K562 (cell line): ENCODE measurements around the gene NT5C3B. TPM values are rescaled to one million over a fixed set of nuclear protein-coding genes. Genes with fewer than 3 reads are reported as not detected.

Experiments used
- ATF7 ChIP-seq: fragments of 450-650 bp; IDR thresholded peaks from 2 replicates; pipeline ENCODE4 v1.7.1; 2014; ENCODE audit warnings: mild to moderate bottlenecking, moderate library complexity
- CSDE1 ChIP-seq, 2 experiments: fragments of 450-650 bp; IDR thresholded peaks; 2 replicates each; pipeline ENCODE4 v1.6.1; 2016; ENCODE audit warnings: mild to moderate bottlenecking in 1 of 2
- ERF ChIP-seq: fragments of 450-650 bp; formaldehyde crosslinking; IDR thresholded peaks from 2 replicates; pipeline ENCODE4 v1.4.0; 2020; ENCODE audit warnings: mild to moderate bottlenecking, mixed read lengths
- FOSL1 ChIP-seq: fragments of 200-800 bp; sonication (Bioruptor generic); conservative IDR thresholded peaks from 2 replicates; pipeline ENCODE4 v1.6.1; 2016; ENCODE audit warnings: missing genetic modification characterization, missing compliant biosample characterization
- HDAC2 ChIP-seq: fragments of 450-650 bp; IDR thresholded peaks from 2 replicates; pipeline ENCODE4 v1.6.1; 2016; ENCODE audit warnings: mild to moderate bottlenecking
- HDAC6 ChIP-seq: IDR thresholded peaks from 2 replicates; pipeline ENCODE4 v1.6.1; 2012; ENCODE audit warnings: low read depth, mild to moderate bottlenecking, control low read depth, inconsistent platforms, low read length, moderate library complexity
- HOXB6 ChIP-seq: fragments of 250-450 bp; sonication (Bioruptor Pico); IDR thresholded peaks from 2 replicates; pipeline ENCODE4 v1.5.1; 2022; ENCODE audit warnings: mild to moderate bottlenecking, borderline replicate concordance
- LEF1 ChIP-seq: fragments of 450-650 bp; IDR thresholded peaks from 2 replicates; pipeline ENCODE4 v1.6.1; 2016; ENCODE audit warnings: mild to moderate bottlenecking
- MTA3 ChIP-seq: fragments of 450-650 bp; formaldehyde crosslinking; IDR thresholded peaks from 2 replicates; pipeline ENCODE4 v1.6.1; 2017; ENCODE audit warnings: mild to moderate bottlenecking, borderline replicate concordance
- MXI1 ChIP-seq: IDR thresholded peaks from 2 replicates; pipeline ENCODE4 v1.6.1; 2011; ENCODE audit warnings: low read depth, mild to moderate bottlenecking, improper control_type of control experiment, low read length
- MYC ChIP-seq, 2 experiments: fragments of 250-450 bp in 1 of 2; sonication (Bioruptor Pico) in 1 of 2; IDR thresholded peaks; 2 replicates each; pipeline versions ENCODE4 v1.5.1 to v1.6.1; 2012 to 2021; ENCODE audit warnings: low read depth in 2 of 2, borderline replicate concordance in 1 of 2, improper control_type of control experiment in 1 of 2, low read length in 1 of 2, mild to moderate bottlenecking in 1 of 2, moderate library complexity in 1 of 2
- NBN ChIP-seq: fragments of 450-650 bp; IDR thresholded peaks from 2 replicates; pipeline ENCODE4 v1.6.1; 2016; ENCODE audit warnings: low read depth, mild to moderate bottlenecking
- NFIC ChIP-seq: fragments of 450-650 bp; IDR thresholded peaks from 2 replicates; pipeline ENCODE4 v1.6.1; 2017; ENCODE audit warnings: mild to moderate bottlenecking, inconsistent platforms
- NFXL1 ChIP-seq: fragments of 450-650 bp; formaldehyde crosslinking; IDR thresholded peaks from 2 replicates; pipeline ENCODE4 v1.4.0; 2021; ENCODE audit warnings: mild to moderate bottlenecking
- POLR2B ChIP-seq: fragments of 450-650 bp; IDR thresholded peaks from 2 replicates; pipeline ENCODE4 v1.6.1; 2018; ENCODE audit warnings: low read depth; ENCODE audit not compliant: partially characterized antibody
- POLR2G ChIP-seq: fragments of 200-400 bp; formaldehyde crosslinking; IDR thresholded peaks from 2 replicates; pipeline ENCODE4 v1.6.1; 2017; ENCODE audit warnings: low read depth, mild to moderate bottlenecking, antibody characterized with exemption, low read length, moderate library complexity
- RNF2 ChIP-seq: sonication (generic); IDR thresholded peaks from 2 replicates; pipeline ENCODE4 v1.6.1; 2016
- TAF1 ChIP-seq: IDR thresholded peaks from 2 replicates; pipeline ENCODE4 v1.6.1; 2011; ENCODE audit warnings: mild to moderate bottlenecking, low read length, moderate library complexity; ENCODE audit not compliant: insufficient read depth, control insufficient read depth, severe bottlenecking; ENCODE audit errors: extremely low read depth
- ZBTB7A ChIP-seq: IDR thresholded peaks from 2 replicates; pipeline ENCODE4 v1.6.1; 2011; ENCODE audit warnings: low read depth, mild to moderate bottlenecking, low read length, moderate library complexity, borderline replicate concordance; ENCODE audit not compliant: control insufficient read depth
- ZFP1 ChIP-seq: fragments of 450-650 bp; formaldehyde crosslinking; IDR thresholded peaks from 2 replicates; pipeline ENCODE4 v1.4.0; 2020; ENCODE audit warnings: mild to moderate bottlenecking, mixed read lengths
- ZNF175 ChIP-seq: fragments of 200-800 bp; sonication (Bioruptor generic); IDR thresholded peaks from 2 replicates; pipeline ENCODE4 v1.6.1; 2016; ENCODE audit warnings: low read depth, mild to moderate bottlenecking, missing genetic modification characterization, missing compliant biosample characterization
- polyA plus RNA-seq, 8 experiments: library from polyadenylated mRNA; depleted of rRNA in 4 of 8; stranded (reverse) in 5 of 8; unstranded in 3 of 8; fragments of >200 nt; fragmentation: Nextera tagmentation in 2 of 8; fragmentation: Illumina TruSeq in 1 of 8; extraction: Ambion mirVana in 2 of 8; extraction: Trizol in 1 of 8; gene quantifications; 2 replicates each; pipeline versions ENCODE4 v1.2.1 to v1.2.3, GENCODE V29; 2011 to 2014; ENCODE audit warnings: inconsistent platforms in 1 of 8, missing spikeins in 1 of 8
- total RNA-seq, 7 experiments: library from RNA; depleted of rRNA in 6 of 7; stranded (reverse); fragments of >200 nt in 6 of 7; fragmentation: Illumina TruSeq in 2 of 7; extraction: Trizol in 2 of 7; gene quantifications; 2 replicates each; pipeline versions ENCODE4 v1.2.1 to v1.2.3, GENCODE V29; 2011 to 2021; ENCODE audit warnings: low replicate concordance in 1 of 7
- TF ChIP-seq, protein P1 (sequence below), 2 experiments: fragments of 450-650 bp in 1 of 2; sonication (generic) in 1 of 2; formaldehyde crosslinking in 1 of 2; IDR thresholded peaks in 1 of 2; conservative IDR thresholded peaks in 1 of 2; 2 replicates each; pipeline versions ENCODE4 v1.6.1 to v1.8.1; 2016 to 2023; ENCODE audit warnings: mild to moderate bottlenecking in 2 of 2, moderate library complexity in 2 of 2, inconsistent platforms in 1 of 2, missing genetic modification reagents in 1 of 2
- TF ChIP-seq, protein P2 (sequence below): fragments of 250-450 bp; sonication (Bioruptor Pico); IDR thresholded peaks from 2 replicates; pipeline ENCODE4 v1.4.0; 2020

NT5C3B gene
- total and polyA plus RNA-seq, 9 of the 15 experiments (the other 6 are each of a cell fraction or from before 2014, with no cell fraction given), result 2.0 to 166 (median 85.0) TPM

DNA sequence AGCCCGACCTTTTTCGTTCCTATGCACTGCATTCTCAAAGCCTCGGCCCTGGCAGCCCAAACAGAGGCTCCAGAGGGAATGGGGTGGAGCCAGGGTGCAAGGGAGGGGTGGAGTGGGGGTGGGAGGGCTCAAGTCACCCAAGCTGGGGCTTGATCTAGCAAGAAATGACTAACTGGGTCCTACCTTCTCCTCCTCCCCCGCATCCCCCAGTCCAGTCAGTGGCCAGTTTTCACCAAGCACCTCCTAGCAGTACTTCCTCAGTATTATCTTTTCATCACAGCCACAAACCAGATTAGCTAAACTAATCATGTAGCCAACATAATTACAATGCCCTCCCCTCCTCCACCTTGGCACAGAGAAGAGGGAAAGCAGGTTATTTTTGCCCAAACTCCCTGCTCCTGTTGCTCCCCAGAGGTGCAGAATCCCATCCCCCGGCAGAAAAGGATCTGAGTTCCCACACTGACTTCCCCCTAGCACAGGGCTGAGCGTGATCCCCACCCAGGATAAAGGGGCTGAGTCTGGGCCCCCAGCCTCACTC is 51.8 kb downstream of the NT5C3B start (continued):
- TF ChIP-seq, protein P1, sequence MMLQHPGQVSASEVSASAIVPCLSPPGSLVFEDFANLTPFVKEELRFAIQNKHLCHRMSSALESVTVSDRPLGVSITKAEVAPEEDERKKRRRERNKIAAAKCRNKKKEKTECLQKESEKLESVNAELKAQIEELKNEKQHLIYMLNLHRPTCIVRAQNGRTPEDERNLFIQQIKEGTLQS (IDR thresholded peaks at IDR 0.05), result peak; percentile 61; the same call in 1 of the 2 replicates
- TF ChIP-seq, protein P1 (CRISPR knock-in tag; conservative IDR thresholded peaks at IDR 0.05), result no peak
- peak; percentile 80 for TF ChIP-seq FOSL1
- TF ChIP-seq NFIC, result peak; percentile 55; the same call in 1 of the 2 replicates
- TF ChIP-seq HDAC2, result peak; percentile 93
- TF ChIP-seq NBN, result peak; percentile 44
- peak; percentile 72; the same call in 1 of the 2 replicates for TF ChIP-seq RNF2
- TF ChIP-seq NFXL1 (CRISPR knock-in tag), result no peak
- TF ChIP-seq TAF1, result peak; percentile 56
- TF ChIP-seq ZNF175 (CRISPR knock-in tag), result no peak
- TF ChIP-seq HOXB6 (CRISPR knock-in tag), result no peak
- peak; percentile 47; the same call in 1 of the 2 replicates for TF ChIP-seq MTA3
- no peak for TF ChIP-seq MYC (IDR thresholded peaks at IDR 0.05; ENCODE audit: low read depth, low read length)
- TF ChIP-seq MYC (CRISPR knock-in tag; IDR thresholded peaks at IDR 0.05; ENCODE audit: borderline replicate concordance, low read depth), result no peak
- TF ChIP-seq ATF7, result peak; percentile 50
- TF ChIP-seq POLR2G, result no peak
- no peak for TF ChIP-seq MXI1
- TF ChIP-seq CSDE1 (IDR thresholded peaks at IDR 0.05), result no peak
- peak; percentile 45 for TF ChIP-seq POLR2B
- TF ChIP-seq HDAC6, result no peak
- peak; percentile 86 for TF ChIP-seq ZBTB7A
- TF ChIP-seq LEF1, result peak; percentile 88
- TF ChIP-seq ERF (CRISPR knock-in tag), result no peak
- TF ChIP-seq ZFP1 (CRISPR knock-in tag), result no peak
- TF ChIP-seq, protein P2, sequence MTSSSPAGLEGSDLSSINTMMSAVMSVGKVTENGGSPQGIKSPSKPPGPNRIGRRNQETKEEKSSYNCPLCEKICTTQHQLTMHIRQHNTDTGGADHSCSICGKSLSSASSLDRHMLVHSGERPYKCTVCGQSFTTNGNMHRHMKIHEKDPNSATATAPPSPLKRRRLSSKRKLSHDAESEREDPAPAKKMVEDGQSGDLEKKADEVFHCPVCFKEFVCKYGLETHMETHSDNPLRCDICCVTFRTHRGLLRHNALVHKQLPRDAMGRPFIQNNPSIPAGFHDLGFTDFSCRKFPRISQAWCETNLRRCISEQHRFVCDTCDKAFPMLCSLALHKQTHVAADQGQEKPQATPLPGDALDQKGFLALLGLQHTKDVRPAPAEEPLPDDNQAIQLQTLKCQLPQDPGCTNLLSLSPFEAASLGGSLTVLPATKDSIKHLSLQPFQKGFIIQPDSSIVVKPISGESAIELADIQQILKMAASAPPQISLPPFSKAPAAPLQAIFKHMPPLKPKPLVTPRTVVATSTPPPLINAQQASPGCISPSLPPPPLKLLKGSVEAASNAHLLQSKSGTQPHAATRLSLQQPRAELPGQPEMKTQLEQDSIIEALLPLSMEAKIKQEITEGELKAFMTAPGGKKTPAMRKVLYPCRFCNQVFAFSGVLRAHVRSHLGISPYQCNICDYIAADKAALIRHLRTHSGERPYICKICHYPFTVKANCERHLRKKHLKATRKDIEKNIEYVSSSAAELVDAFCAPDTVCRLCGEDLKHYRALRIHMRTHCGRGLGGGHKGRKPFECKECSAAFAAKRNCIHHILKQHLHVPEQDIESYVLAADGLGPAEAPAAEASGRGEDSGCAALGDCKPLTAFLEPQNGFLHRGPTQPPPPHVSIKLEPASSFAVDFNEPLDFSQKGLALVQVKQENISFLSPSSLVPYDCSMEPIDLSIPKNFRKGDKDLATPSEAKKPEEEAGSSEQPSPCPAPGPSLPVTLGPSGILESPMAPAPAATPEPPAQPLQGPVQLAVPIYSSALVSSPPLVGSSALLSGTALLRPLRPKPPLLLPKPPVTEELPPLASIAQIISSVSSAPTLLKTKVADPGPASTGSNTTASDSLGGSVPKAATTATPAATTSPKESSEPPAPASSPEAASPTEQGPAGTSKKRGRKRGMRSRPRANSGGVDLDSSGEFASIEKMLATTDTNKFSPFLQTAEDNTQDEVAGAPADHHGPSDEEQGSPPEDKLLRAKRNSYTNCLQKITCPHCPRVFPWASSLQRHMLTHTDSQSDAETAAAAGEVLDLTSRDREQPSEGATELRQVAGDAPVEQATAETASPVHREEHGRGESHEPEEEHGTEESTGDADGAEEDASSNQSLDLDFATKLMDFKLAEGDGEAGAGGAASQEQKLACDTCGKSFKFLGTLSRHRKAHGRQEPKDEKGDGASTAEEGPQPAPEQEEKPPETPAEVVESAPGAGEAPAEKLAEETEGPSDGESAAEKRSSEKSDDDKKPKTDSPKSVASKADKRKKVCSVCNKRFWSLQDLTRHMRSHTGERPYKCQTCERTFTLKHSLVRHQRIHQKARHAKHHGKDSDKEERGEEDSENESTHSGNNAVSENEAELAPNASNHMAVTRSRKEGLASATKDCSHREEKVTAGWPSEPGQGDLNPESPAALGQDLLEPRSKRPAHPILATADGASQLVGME, result 0 out of 2 replicates have a peak, but pooled peaks have one; percentile 39
